Sigmoid colon (tissue), 7 donors: ENCODE data around the gene TMED4. TPM values are rescaled to one million over a fixed set of nuclear protein-coding genes. Genes with fewer than 3 reads are reported as not detected.

Experiments
- DNase-seq: peaks from one replicate; pipeline ENCODE4 v3.0.0-alpha.2; 2019
- H3K27ac ChIP-seq, 4 donors: fragments of 200-600 bp; sonication (generic); one replicate each; pipeline ENCODE4 v1.5.1; 2016 to 2019; ENCODE audit warnings: mild to moderate bottlenecking in 1 of 4
- H3K27me3 ChIP-seq, 3 donors: fragments of 200-600 bp; sonication (generic); one replicate each; pipeline ENCODE4 v1.5.1; 2019; ENCODE audit warnings: mild to moderate bottlenecking in 1 of 3
- H3K36me3 ChIP-seq, 4 donors: fragments of 200-600 bp; sonication (generic); one replicate each; pipeline ENCODE4 v1.5.1; 2016 to 2019
- H3K4me1 ChIP-seq, 4 donors: fragments of 200-600 bp; sonication (generic); one replicate each; pipeline ENCODE4 v1.5.1; 2017 to 2019
- H3K4me3 ChIP-seq, 4 donors: fragments of 200-600 bp; sonication (generic); one replicate each; pipeline ENCODE4 v1.5.1; 2017 to 2019; ENCODE audit warnings: mild to moderate bottlenecking in 2 of 4, moderate library complexity in 1 of 4
- H3K9me3 ChIP-seq, 4 donors: fragments of 200-600 bp in 3 of 4; sonication (generic) in 3 of 4; one replicate each; pipeline versions ENCODE4 v1.5.1 to v1.6.1; 2013 to 2019
- EP300 ChIP-seq, 4 donors: sonication (generic); formaldehyde crosslinking; IDR thresholded peaks; one replicate each; pipeline ENCODE4 v1.6.1; 2017; ENCODE audit warnings: antibody characterized with exemption in 4 of 4
- POLR2A ChIP-seq, 2 donors: fragments of 450-650 bp; IDR thresholded peaks; one replicate each; pipeline ENCODE4 v1.6.1; 2016; ENCODE audit warnings: antibody characterized with exemption in 2 of 2, mild to moderate bottlenecking in 2 of 2, moderate library complexity in 2 of 2
- POLR2AphosphoS5 ChIP-seq, 4 donors: sonication (generic); formaldehyde crosslinking; IDR thresholded peaks; one replicate each; pipeline ENCODE4 v1.6.1; 2017; ENCODE audit warnings: antibody characterized with exemption in 4 of 4
- WGBS, 2 donors: extraction: QIAGEN DNeasy Blood & Tissue Kit; methylation state at CpG; one replicate each; pipeline ENCODE4 v1.1.7; 2013; 5-methylcytosine and 5-hydroxymethylcytosine counted together
- intact Hi-C: fragments of 100-400 bp; cut with DNase I; formaldehyde crosslinking; loops from one replicate; pipeline ENCODE4 v1.15.1; 2023
- polyA plus RNA-seq, 3 donors: library from polyadenylated mRNA; stranded (reverse); fragments of 200-250 nt; gene quantifications; one replicate each; pipeline ENCODE4 v1.2.3, GENCODE V29; 2013
- total RNA-seq, 4 donors: library from RNA; depleted of rRNA; stranded (reverse); fragments of >200 nt; gene quantifications; one replicate each; pipeline ENCODE4 v1.1.0, GENCODE V29; 2016
- TF ChIP-seq, protein P1 (sequence below), 4 experiments: fragments of 450-650 bp in 3 of 4; fragments of 200-600 bp in 1 of 4; IDR thresholded peaks; one replicate each; pipeline ENCODE4 v1.5.1; 2016 to 2019; ENCODE audit warnings: antibody characterized with exemption in 4 of 4, mild to moderate bottlenecking in 3 of 4, moderate library complexity in 2 of 4
- donor health status: healthy with polysubstance abuse.
- donor health status: Bipolar disorder and iron deficiency.
- donor health status: healthy.

Gene TMED4
- total and polyA plus RNA-seq, 7 donors, result 18.6 to 209 (median 114) TPM

DNA sequence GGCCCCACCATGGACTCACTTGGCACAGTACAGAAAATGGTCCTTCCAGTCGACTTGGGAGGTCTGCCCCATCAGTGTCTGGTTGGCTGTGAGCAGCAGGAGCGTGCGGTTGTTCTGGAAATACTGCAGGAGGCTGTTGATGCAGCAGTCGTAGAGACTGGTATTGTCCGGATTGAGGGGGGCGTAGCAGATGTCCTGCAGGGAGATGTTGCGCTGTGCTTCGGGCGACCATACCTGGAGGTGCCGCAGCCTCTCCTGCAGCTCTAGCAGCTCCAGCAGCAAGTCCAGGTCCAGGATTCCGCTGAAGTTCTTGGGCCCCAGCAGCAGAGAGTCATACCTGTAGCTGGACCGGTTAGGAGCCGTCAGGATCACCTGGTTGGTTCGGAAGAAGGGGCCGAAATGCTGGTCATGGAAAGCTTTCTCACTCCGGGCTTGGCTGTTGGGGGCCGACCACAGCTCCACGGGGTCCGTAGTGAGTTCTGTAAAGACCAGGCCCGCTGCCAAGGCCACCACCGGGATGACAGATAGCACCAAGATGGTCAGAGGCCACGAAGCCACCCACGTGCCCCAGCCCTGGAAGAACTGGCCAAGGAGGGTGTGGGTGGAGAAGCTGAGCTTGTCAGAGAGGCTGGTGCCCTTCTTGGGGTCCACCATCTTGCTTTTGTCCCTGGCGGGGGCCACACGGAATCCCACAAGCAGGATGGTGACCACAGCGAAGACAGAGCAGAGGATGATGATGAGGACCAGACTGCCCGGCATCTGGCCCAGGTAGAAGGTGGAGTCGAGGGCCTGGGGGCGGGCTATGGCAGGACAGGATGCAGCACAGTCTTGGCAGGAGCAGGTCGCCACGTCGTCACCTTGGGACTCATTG, 43.0 kb downstream of the TMED4 start:
- H3K36me3 ChIP-seq, result no peaks in the 10 kb centered on the region
- no peak for DNase-seq
- H3K27ac ChIP-seq, result no peak overlapping the region
- 92 to 93% methylated on average over 32 of the region's 32 CpGs for WGBS, 2 donors
- no peaks in the 10 kb centered on the region for H3K27me3 ChIP-seq
- TF ChIP-seq EP300 (IDR thresholded peaks at IDR 0.05), result no peak
- no peak for TF ChIP-seq POLR2A (IDR thresholded peaks at IDR 0.05)
- TF ChIP-seq, protein P1, sequence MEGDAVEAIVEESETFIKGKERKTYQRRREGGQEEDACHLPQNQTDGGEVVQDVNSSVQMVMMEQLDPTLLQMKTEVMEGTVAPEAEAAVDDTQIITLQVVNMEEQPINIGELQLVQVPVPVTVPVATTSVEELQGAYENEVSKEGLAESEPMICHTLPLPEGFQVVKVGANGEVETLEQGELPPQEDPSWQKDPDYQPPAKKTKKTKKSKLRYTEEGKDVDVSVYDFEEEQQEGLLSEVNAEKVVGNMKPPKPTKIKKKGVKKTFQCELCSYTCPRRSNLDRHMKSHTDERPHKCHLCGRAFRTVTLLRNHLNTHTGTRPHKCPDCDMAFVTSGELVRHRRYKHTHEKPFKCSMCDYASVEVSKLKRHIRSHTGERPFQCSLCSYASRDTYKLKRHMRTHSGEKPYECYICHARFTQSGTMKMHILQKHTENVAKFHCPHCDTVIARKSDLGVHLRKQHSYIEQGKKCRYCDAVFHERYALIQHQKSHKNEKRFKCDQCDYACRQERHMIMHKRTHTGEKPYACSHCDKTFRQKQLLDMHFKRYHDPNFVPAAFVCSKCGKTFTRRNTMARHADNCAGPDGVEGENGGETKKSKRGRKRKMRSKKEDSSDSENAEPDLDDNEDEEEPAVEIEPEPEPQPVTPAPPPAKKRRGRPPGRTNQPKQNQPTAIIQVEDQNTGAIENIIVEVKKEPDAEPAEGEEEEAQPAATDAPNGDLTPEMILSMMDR (IDR thresholded peaks at IDR 0.05), result no peak
- no peak for TF ChIP-seq POLR2AphosphoS5 (IDR thresholded peaks at IDR 0.05)
- no peaks in the 10 kb centered on the region for H3K9me3 ChIP-seq
- no peak overlapping the region for H3K4me3 ChIP-seq
- intact Hi-C loops, result no loop called here
- H3K4me1 ChIP-seq, result no peaks in the 10 kb centered on the region

DNA sequence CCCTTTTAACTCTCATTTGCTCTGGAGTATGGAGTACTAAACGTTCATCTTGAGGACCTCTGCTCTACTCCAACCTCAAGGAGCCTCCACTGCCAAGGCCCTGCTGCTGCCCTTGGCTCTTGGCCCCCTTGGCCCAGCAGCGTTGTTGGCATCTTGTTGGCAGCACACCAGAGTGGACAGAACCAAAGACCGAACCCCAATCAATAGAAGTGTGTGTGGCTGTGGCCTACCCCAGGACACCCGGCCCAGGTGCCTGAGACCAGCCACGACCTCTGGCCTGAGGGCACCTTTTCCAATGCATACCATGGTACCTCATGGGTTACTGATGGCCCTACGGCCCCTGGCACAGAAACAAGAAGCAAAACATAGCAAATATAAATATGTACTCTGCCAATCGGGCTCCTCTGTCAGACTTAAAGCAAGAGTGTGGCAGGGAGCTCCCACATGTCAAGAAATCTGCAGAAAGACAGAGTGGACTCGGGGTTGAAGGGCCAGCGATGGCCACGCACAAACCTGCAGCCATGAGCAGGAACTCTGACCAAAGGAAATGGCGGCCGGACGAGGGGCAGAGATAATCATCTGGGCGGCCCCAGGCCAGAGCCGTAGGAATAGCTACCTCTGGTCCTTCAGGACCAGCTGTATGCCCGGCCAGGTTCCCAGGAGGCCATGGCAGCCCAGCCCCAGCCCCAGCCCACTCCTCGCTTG, 43.8 kb downstream of the TMED4 start:
- intact Hi-C loops, result no loop called here
- no peaks in the 10 kb centered on the region for H3K9me3 ChIP-seq
- WGBS, 2 donors, result 85 to 89% methylated on average over 17 of the region's 17 CpGs

DNA sequence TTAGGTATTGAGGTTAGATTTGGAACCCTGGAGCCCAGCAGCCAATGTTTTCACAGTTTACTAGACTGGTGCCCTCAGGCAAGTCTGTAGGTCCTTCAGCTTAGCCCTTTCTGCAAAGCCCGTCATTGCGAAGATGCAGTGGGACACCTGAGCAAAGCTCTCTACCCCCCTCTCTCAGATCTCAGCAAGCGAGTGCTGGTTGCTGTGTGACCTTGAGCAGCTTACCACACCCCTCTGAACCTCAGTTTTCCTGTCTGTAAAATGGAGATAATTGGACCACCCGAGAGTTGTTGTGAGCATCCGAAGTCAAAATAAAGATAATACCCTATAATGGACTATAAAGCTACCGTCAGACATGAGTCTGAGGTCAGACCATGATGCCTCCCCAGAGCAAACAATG, 44.6 kb downstream of the TMED4 start:
- H3K4me1 ChIP-seq, result no peaks in the 10 kb centered on the region
- no peaks in the 10 kb centered on the region for H3K27me3 ChIP-seq
- WGBS, 2 donors, result 91 to 96% methylated on average over 6 of the region's 6 CpGs
- TF ChIP-seq EP300 (IDR thresholded peaks at IDR 0.05), result no peak
- no peak for TF ChIP-seq POLR2AphosphoS5 (IDR thresholded peaks at IDR 0.05)
- no peak for TF ChIP-seq POLR2A (IDR thresholded peaks at IDR 0.05)
- TF ChIP-seq, protein P1 (IDR thresholded peaks at IDR 0.05), result no peak
- no peaks in the 10 kb centered on the region for H3K9me3 ChIP-seq
- H3K36me3 ChIP-seq, result no peaks in the 10 kb centered on the region
- H3K27ac ChIP-seq, result no peak overlapping the region
- intact Hi-C loops, result no loop called here
- H3K4me3 ChIP-seq, result no peak overlapping the region
- no peak for DNase-seq

More for the DNA sequence above, 43.8 kb downstream of the TMED4 start:
- DNase-seq, result no peak
- Histone ChIP-seq H3K4me1 (no peaks in the 10 kb centered on the region), H3K36me3 (no peaks in the 10 kb centered on the region), H3K27me3 (no peaks in the 10 kb centered on the region), H3K4me3 (no peak overlapping the region), H3K27ac (no peak overlapping the region)
- TF ChIP-seq POLR2AphosphoS5 (IDR thresholded peaks at IDR 0.05), result no peak
- no peak for TF ChIP-seq EP300 (IDR thresholded peaks at IDR 0.05)
- TF ChIP-seq, protein P1 (IDR thresholded peaks at IDR 0.05), result no peak
- TF ChIP-seq POLR2A (IDR thresholded peaks at IDR 0.05), result no peak

DNA sequence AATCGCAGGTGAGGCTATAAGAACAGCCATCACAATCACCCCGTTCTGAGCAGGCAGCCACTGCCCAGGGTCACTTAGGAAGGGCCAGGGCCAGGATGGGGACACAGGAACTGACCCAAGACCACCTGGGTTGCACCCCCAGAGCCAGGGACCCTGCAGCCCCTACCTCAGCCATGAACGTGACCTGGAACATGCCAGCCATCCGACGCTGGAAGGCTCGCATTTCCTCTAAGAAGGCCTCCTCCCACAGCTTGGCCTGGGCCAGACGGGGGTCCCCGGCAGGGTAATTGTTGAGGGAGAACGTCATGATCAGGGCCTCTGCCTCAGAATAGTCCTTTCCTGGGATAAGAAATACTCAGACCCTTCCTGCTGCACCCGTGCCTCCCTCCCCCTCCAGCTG, 45.9 kb downstream of the TMED4 start:
- intact Hi-C loops, result no loop called here
- H3K27ac ChIP-seq, result no peak overlapping the region
- no peaks in the 10 kb centered on the region for H3K36me3 ChIP-seq
- 88 to 89% methylated on average over 10 of the region's 10 CpGs for WGBS, 2 donors
- no peaks in the 10 kb centered on the region for H3K9me3 ChIP-seq
- H3K4me3 ChIP-seq, result no peak overlapping the region
- H3K4me1 ChIP-seq, result no peaks in the 10 kb centered on the region
- no peaks in the 10 kb centered on the region for H3K27me3 ChIP-seq
- DNase-seq, result no peak
- no peak for TF ChIP-seq POLR2AphosphoS5 (IDR thresholded peaks at IDR 0.05)
- no peak for TF ChIP-seq EP300 (IDR thresholded peaks at IDR 0.05)
- no peak for TF ChIP-seq POLR2A (IDR thresholded peaks at IDR 0.05)

DNA sequence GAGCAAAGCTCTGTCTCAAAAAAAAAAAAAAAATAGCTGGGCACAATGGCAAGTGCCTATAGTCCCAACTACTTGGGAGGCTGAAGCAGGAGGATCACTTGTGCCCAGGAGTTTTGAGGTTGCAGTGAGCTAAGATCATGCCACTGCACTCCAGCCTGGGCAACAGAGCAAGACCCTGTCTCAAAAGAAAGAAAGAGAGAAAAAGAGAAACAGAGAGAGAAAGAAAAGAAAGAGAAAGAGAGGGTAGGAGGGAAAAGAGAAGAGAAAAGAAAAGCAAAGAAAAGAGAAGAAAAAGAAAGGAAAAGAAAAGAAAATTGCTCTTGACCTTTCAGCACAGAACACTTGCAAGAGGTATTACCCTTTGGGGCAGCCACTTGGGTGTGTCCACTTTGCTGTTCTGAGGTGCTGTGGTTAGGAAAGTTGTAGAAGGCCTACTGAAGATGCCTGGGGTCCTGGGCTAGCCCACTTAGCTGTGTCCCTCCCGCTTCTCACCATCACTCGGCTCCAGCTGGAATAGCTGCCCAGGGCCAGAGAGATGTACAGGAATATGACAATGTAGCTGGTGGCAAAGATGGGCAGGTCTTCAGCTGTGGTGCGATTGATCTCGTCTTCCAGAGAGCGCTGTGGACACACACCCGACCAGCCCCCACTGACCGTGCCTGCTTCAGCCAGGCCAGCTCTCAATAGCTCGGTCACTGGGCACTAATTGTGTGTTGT, 46.5 kb downstream of the TMED4 start:
- Histone ChIP-seq H3K9me3 (no peaks in the 10 kb centered on the region), H3K27ac (no peak overlapping the region), H3K4me1 (no peaks in the 10 kb centered on the region), H3K36me3 (no peaks in the 10 kb centered on the region), H3K27me3 (no peaks in the 10 kb centered on the region), H3K4me3 (no peak overlapping the region)
- DNase-seq, result no peak
- TF ChIP-seq POLR2AphosphoS5 (IDR thresholded peaks at IDR 0.05) (no peak), POLR2A (IDR thresholded peaks at IDR 0.05) (no peak), EP300 (IDR thresholded peaks at IDR 0.05) (no peak)
- TF ChIP-seq, protein P1 (IDR thresholded peaks at IDR 0.05), result no peak
- intact Hi-C loops, result no loop called here
- 89 to 95% methylated on average over 8 of the region's 8 CpGs for whole genome bisulfite sequencing, 2 donors
